Activated T-cell treated with anti-CD3 and anti-CD28 coated beads, Interleukin-2, amount 50 U/mL, for 1 hour (primary cell): ENCODE data around the gene NOL3.

Experiments used
- DNase-seq: peaks from one replicate; pipeline ENCODE4 v3.0.0-alpha.2; 2020

Gene NOL3

GRCh38 chr16:67173323-67173722 is 3.0 kb downstream of the NOL3 start:
- DNase-seq = no peak

GRCh38 chr16:67173808-67174705 is 3.7 kb downstream of the NOL3 start:
- peak; percentile 72 for DNase-seq

DNA sequence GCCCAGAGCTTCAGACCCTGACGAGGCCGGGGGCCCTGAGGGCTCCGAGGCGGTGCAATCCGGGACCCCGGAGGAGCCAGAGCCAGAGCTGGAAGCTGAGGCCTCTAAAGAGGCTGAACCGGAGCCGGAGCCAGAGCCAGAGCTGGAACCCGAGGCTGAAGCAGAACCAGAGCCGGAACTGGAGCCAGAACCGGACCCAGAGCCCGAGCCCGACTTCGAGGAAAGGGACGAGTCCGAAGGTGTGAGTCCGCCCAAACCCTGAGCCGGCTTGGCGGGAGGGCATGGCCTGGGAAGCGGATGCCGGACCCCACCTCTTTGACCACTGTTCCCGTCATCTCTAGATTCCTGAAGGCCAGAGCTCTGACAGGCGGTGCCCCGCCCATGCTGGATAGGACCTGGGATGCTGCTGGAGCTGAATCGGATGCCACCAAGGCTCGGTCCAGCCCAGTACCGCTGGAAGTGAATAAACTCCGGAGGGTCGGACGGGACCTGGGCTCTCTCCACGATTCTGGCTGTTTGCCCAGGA is 4.4 kb downstream of the NOL3 start:
- no peak for DNase-seq

DNA sequence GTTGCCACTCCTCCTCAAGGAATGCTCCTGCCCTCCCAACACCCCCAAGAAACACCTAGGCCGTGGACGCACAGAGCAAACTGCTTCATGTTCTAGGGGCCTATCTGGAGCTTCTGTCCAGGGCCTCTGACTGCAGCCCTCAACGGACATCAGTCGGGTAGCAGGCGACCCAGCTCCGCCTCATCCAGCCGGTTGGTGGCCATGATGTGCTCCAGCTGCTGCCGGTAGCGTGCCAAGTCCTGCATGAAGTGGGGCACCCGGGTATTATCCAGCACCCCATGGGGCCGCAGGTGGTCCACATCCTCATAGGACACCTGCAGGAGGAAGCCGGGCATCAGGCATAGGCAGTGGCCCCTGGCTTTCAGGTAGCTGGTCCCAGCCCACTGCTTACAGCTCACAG is 6.3 kb downstream of the NOL3 start:
- DNase-seq = no peak

GRCh38 chr16:67177743-67178699 is 7.7 kb downstream of the NOL3 start:
- DNase-seq = peak; percentile 70

GRCh38 chr16:67179421-67180080 is 9.2 kb downstream of the NOL3 start:
- no peak for DNase-seq

DNA sequence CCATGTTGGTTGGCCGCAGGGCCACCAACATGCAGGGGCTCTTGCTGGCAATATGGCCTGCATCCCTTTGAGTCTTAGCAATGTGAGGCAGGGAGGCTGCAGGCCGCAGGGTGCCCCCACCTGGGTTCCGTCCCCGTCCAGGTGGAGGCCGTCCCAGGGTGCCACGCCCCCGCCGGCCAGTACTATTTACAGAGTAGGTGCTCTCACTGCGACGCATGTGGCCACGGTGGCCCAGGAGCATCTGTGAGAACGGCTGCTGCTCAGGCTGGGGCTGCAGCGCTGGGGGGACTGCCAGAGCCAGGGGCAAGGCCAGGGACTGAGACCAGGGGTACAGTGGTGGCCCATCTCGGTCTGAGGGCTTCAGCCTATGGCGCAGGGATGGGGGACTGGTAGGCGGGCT is 9.8 kb downstream of the NOL3 start:
- DNase-seq = no peak

DNA sequence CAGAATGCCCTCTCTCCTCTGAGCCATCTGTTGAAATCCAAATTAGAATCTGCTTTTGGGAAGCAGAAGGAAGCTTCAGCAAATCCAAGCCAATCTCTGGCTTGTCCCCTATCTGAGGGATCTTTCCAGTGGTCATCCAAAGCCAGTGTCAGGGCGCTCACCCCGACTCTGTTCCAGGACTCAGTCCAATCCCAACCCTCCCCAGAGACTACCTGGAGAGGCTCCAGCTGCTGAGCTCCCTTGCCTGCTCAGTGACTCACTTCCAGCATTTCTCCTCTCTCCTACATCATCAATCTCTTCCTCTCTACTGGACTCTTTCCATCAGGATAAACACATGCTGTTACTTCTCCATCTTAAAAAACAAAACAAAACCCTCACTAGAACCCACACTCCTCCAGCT is 11.0 kb downstream of the NOL3 start:
- no peak for DNase-seq

GRCh38 chr16:67182288-67182687 is 11.9 kb downstream of the NOL3 start:
- no peak for DNase-seq

DNA sequence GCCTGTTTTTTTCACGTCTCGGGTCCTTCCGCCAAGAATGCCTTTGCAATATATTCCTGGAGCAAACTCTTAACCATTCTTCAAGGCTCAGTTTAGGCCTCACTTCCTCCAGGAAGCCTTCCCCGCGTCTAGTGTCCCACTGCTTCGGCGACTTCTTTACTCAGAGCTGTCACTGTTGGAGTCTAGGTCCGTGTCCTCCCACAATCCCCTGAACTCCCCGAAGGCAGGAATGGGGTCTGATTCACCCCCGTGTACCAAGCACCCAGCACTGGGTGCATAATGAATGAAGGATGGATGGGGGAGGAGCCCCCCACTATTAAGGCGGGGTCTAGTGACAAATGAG is 12.9 kb downstream of the NOL3 start:
- DNase-seq = no peak

DNA sequence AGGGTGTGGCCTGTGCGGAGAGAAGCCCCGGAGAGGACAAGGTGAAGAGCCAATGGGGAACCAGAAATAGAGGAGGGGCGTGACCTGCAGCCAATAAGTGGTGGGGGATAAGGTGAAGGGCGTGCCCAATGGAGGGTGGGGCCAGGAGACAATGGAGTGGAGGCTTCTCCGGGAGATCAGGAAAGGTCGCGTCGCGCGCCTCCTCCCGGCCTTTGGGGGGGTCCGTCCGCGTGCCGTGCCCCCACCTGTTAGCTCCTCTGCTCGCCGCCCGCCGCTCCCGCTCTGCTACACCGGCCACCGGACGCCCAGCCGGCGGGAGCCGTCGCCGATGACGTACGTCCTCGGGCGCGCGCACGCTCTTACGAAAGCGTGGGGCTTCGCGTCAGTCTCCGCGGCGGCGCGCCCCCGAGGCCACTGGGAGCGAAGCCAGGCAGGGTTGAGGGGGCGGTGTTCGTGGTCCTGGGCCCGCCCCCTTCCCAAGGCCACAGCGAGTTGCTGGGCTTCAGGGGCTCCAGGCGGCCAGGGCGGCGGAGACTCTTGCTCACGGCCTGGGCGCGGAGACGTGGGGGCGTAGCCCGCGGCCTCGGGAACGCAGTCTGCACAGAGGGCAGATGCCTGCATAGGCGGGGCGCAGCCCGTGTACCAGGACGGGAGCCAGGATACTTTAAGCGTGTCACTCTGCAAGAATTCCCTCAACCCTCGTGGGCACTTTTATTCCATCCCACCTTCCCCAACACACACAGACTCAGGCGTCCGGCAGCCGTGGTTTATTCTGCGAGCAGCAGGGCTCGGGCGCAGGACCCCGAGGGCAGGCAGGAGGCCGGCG is 13.5 kb downstream of the NOL3 start, which contains the start of gene MATCAP1:
Gene MATCAP1, minus strand, starts transcription at position 337 of the 826 bp plus-strand sequence. CDS start 3,353 bp downstream, outside the sequence.
- peak; percentile 90 for DNase-seq

DNA sequence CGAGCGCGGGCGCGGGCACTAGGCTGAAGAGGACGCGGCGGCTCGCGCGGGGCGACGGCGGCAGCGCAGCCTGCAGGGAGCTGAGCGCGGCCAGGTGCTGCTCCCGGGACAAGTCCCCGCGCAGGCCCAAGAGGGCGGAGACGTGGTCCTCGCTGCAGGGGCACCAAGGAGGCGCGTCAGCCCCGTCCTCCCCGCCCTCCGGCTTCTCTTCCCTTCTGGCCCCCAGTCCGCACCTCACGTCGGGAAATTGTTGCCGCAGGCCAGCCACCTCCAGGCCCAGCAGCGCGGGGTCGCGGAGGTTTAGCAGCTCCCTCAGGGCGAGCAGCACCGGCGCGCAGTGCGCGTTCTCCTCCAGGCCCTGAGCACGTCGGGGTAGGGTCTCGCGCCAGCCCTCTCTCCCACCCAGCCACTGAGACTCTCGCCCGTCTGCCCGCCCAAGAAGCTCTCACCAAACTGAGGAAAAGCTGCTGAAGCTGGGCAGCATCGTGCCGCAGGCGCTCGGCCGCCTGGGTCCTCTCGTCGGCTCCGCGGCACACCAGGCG is 14.2 kb downstream of the NOL3 start:
- DNase-seq = no peak

DNA sequence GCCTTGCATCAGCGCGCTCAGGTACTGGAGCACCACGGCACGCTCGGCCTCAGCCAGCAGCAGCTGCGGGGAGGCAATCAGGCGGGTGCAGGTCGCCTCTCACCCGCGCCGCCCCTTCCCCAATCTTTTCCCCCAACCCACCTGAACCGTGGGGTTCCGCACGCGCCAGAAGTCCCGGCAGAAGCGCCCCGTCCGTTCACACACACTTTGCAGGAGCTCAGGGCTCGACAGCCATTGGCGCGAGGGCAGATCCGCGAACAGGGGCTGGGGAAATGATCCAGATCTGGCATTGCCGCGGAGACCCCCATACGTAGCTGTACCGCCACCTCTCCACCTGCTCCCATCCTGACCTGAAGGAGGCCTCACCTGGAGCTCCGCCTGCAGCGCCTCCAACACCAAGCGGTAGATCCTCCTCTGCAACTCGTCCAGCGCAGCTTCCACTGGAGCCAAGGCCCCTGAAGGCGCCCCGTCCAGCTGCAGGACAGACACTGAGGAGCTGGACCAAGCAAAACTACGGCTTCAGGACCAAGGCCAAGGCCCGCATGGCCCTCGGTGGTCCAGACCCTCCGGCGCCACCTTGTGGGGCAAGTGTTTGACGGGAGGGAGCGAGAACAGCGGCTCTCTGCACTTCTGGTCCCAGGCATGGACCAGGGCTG is 14.8 kb downstream of the NOL3 start:
- DNase-seq = peak; percentile 87

GRCh38 chr16:67185651-67186134 is 15.4 kb downstream of the NOL3 start:
- no peak for DNase-seq

DNA sequence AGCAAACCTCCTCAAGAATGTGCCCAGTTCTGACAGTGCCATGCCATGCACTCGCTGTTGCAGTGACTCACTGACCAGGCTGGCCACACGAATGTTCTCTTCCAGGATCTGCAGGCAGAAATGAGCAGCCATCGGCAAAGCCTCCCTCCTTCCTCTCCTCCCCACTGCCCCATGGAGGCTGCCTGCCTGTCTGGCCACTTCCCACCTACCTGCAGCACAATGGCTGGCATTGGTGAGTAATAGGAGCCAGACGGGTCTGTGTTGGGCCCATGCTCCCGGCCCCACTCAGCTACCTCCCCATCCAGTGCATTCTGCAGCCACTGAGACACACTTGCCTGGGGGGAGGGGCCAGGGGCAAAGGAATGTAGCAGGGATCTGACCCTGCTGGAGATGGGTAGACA is 16.2 kb downstream of the NOL3 start:
- DNase-seq = no peak

DNA sequence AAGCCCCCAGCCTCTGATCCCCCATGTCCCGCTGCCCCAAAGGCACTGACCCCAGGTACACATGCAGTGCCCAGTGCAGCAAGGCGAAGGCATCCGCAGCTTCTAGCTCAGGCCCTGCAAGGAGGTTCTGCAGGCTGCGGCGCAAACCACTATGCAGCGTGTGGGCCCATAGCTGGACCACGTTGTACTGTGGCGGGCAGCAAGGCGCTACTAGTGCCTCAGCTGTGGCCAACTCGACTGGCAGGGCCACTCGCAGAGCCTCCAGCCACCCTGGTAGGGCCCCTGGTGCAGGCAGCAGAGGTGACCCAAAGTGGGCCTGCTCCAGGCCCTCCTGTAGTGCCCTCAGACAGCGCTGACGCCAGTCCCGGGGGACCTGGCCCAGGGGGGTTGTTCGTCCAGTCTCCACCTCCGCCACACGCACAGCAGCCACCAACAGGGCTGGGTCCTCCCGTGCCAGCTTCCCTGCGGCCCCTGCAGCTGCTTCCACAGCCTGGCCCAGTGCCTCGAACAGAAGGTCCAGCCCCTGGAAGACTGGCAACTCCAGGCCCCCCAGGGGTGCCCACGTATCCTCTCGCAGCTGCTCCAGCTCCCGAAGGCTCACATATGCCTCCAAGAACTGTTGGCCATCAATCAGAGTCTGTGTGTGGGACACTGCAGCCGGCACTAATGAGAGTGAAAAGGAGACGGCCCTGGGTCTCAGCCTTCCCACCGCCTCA is 17.0 kb downstream of the NOL3 start:
- no peak for DNase-seq

- DNase-seq = no peak
These were observed 18.0 kb downstream of the NOL3 start for GRCh38 chr16:67188323-67188722.

DNA sequence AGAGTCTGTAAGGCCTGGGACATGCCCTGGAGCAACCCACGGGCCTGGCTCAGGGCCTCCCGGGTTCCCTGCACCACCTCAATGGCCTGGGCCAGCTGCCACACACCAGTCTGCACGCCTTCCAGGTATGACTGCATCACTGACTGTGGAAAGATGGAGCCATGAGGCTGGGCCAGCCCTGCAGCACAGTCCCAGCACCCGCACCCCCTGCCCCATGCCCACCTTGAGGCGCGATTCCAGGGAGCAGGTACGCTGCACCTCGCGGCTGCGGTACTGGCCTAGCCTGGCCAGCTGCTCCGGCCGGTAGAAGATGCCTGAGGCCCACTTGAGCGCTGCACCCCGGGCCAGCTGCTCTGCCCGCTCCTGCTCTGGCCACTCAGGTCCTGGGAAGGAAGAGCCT is 18.5 kb downstream of the NOL3 start:
- DNase-seq = no peak

DNA sequence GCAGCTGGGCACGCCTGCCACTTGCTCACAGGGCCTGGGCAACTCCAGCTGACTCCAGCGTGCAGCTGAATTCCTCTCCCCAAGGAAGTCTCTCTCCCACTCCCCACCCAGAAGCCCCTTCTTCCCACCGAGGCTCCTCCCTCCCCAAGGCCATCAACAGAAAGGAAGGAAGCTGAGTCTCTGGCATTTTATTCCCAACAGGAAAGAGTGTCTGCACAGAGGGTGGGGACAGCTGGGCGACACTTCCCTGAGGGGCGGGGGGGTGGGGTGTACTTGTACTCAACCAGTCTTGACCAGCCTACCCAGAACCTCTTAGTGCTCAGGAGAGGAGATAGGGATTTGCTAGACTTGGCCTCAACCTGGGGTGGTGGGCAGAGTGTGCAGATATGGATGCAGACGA is 19.7 kb downstream of the NOL3 start, which contains the start of gene EXOC3L1:
Gene EXOC3L1, minus strand, starts transcription at position 96 of the 400 bp plus-strand sequence. CDS start 460 bp downstream, outside the sequence.
- DNase-seq = no peak
